CD8-positive, alpha-beta memory T cell (primary cell): ENCODE results near the gene RASGRP4. TPM values are rescaled to one million over a fixed set of nuclear protein-coding genes. Genes with fewer than 3 reads are reported as not detected.

ENCODE experiments used
- CTCF ChIA-PET: fragments of 350-600 bp; sonication (Branson Sonifier 250); formaldehyde crosslinking; loops from one replicate; lab custom pipeline; 2021; ENCODE audit warnings: antibody characterized with exemption; lab: Charles Lee
- POLR2A ChIA-PET: fragments of 350-600 bp; sonication (Branson Sonifier 250); formaldehyde crosslinking; loops from one replicate; lab custom pipeline; 2021; ENCODE audit warnings: antibody characterized with exemption; lab: Charles Lee
- DNase-seq, 5 donors: peaks; one replicate each; pipeline versions ENCODE4 v3.0.0 to v3.0.0-alpha.2; 2020 to 2022; ENCODE audit warnings: mixed read lengths in 1 of 5
- H3K27ac ChIP-seq: one replicate; pipeline ENCODE4 v1.7.0; 2013; ENCODE audit warnings: low read depth, mild to moderate bottlenecking, low read length, moderate library complexity
- H3K27me3 ChIP-seq: 2 replicates; pipeline ENCODE4 v1.7.0; 2013; ENCODE audit warnings: low read length, mild to moderate bottlenecking; ENCODE audit not compliant: insufficient read depth, poor library complexity, severe bottlenecking
- H3K36me3 ChIP-seq: 2 replicates; pipeline ENCODE4 v1.7.0; 2013; ENCODE audit warnings: mild to moderate bottlenecking, low read length, moderate library complexity; ENCODE audit not compliant: insufficient read depth
- H3K4me1 ChIP-seq: 2 replicates; pipeline ENCODE4 v1.7.0; 2013; ENCODE audit warnings: mild to moderate bottlenecking, low read length, moderate library complexity; ENCODE audit not compliant: insufficient read depth
- H3K4me3 ChIP-seq: 2 replicates; pipeline ENCODE4 v1.7.0; 2013; ENCODE audit warnings: mild to moderate bottlenecking, low read length
- H3K9me3 ChIP-seq: 2 replicates; pipeline ENCODE4 v1.7.0; 2013; ENCODE audit warnings: mild to moderate bottlenecking, low read length
- H3K27ac Mint-ChIP-seq, 8 donors: one replicate each; pipeline ENCODE4 v1.8.0; 2020 to 2021; ENCODE audit warnings: mixed read lengths in 8 of 8, mild to moderate bottlenecking in 6 of 8, inconsistent platforms in 3 of 8, moderate library complexity in 3 of 8
- H3K27me3 Mint-ChIP-seq, 2 donors: one replicate each; pipeline ENCODE4 v1.8.0; 2020 to 2021; ENCODE audit warnings: mixed read lengths in 2 of 2, mild to moderate bottlenecking in 1 of 2, moderate library complexity in 1 of 2
- H3K36me3 Mint-ChIP-seq, 3 donors: one replicate each; pipeline ENCODE4 v1.8.0; 2020 to 2021; ENCODE audit warnings: mixed read lengths in 3 of 3, inconsistent platforms in 1 of 3, mild to moderate bottlenecking in 1 of 3
- H3K4me1 Mint-ChIP-seq, 3 donors: one replicate each; pipeline ENCODE4 v1.8.0; 2020 to 2021; ENCODE audit warnings: mixed read lengths in 3 of 3, inconsistent platforms in 1 of 3, mild to moderate bottlenecking in 1 of 3
- H3K4me3 Mint-ChIP-seq, 7 donors: one replicate each; pipeline ENCODE4 v1.8.0; 2020 to 2021; ENCODE audit warnings: mixed read lengths in 7 of 7, mild to moderate bottlenecking in 6 of 7, moderate library complexity in 4 of 7, inconsistent platforms in 2 of 7
- H3K9me3 Mint-ChIP-seq, 5 donors: one replicate each; pipeline ENCODE4 v1.8.0; 2020 to 2022; ENCODE audit warnings: mixed read lengths in 5 of 5, mild to moderate bottlenecking in 3 of 5, moderate library complexity in 2 of 5, inconsistent platforms in 1 of 5
- polyA plus RNA-seq: library from polyadenylated mRNA; unstranded; fragments of 300-500 nt; fragmentation: Illumina TruSeq; gene quantifications from one replicate; pipeline ENCODE4 v1.2.3, GENCODE V29; 2021
- total RNA-seq, 2 experiments: library from RNA; stranded (reverse); gene quantifications; one replicate each; pipeline ENCODE4 v1.2.3, GENCODE V29; 2021

RASGRP4 gene
- total and polyA plus RNA-seq, 3 experiments from 2014 or later = 1.8 to 2.0 TPM; not detected in 1

- H3K36me3 Mint-ChIP-seq = peaks cover 12 to 35% (median 17%) of the 10 kb centered on the region in 3 donors
- Histone ChIP-seq H3K36me3 (peaks cover 16% of the 10 kb centered on the region), H3K9me3 (no peaks in the 10 kb centered on the region), H3K27ac (no peak overlapping the region), H3K27me3 (no peaks in the 10 kb centered on the region), H3K4me3 (no peak overlapping the region), H3K4me1 (peaks cover 24% of the 10 kb centered on the region)
- peaks cover 4 to 9% of the 10 kb centered on the region in 2 donors for H3K27me3 Mint-ChIP-seq
- H3K4me1 Mint-ChIP-seq = peaks cover 17 to 28% (median 19%) of the 10 kb centered on the region in 3 donors
- no peak for DNase-seq
- no peak overlapping the region for H3K4me3 Mint-ChIP-seq
- POLR2A ChIA-PET = no interaction called here
- no peaks in the 10 kb centered on the region for H3K9me3 Mint-ChIP-seq
- H3K27ac Mint-ChIP-seq = no peak overlapping the region
- CTCF ChIA-PET = interaction anchor here (3.8 kb wide), 1 partner anchor 12 kb away, joined by 15 read pairs; the partner anchor contains the start of gene PSMD8
These were observed 39.6 kb downstream of the RASGRP4 start for GRCh38 chr19:38386300-38386970.

GRCh38 chr19:38385804-38386257 is 40.2 kb downstream of the RASGRP4 start:
- Histone ChIP-seq H3K4me3 (no peak overlapping the region), H3K36me3 (peaks cover 22% of the 10 kb centered on the region), H3K27me3 (no peaks in the 10 kb centered on the region), H3K9me3 (no peaks in the 10 kb centered on the region), H3K27ac (no peak overlapping the region), H3K4me1 (peaks cover 24% of the 10 kb centered on the region)
- no peaks in the 10 kb centered on the region for H3K9me3 Mint-ChIP-seq
- H3K4me3 Mint-ChIP-seq = peak overlapping the region in 1 of 7 donors; percentile 40
- ChIA-PET POLR2A (interaction anchor here (0.5 kb wide), 1 partner anchor 143 kb away, joined by 6 read pairs; no protein-coding TSS in a partner anchor), CTCF (no interaction called here)
- H3K27me3 Mint-ChIP-seq = peaks cover 3 to 9% of the 10 kb centered on the region in 2 donors
- peaks cover 17 to 28% (median 19%) of the 10 kb centered on the region in 3 donors for H3K4me1 Mint-ChIP-seq
- no peak overlapping the region for H3K27ac Mint-ChIP-seq
- DNase-seq = no peak
- H3K36me3 Mint-ChIP-seq = peaks cover 13 to 41% (median 18%) of the 10 kb centered on the region in 3 donors

DNA sequence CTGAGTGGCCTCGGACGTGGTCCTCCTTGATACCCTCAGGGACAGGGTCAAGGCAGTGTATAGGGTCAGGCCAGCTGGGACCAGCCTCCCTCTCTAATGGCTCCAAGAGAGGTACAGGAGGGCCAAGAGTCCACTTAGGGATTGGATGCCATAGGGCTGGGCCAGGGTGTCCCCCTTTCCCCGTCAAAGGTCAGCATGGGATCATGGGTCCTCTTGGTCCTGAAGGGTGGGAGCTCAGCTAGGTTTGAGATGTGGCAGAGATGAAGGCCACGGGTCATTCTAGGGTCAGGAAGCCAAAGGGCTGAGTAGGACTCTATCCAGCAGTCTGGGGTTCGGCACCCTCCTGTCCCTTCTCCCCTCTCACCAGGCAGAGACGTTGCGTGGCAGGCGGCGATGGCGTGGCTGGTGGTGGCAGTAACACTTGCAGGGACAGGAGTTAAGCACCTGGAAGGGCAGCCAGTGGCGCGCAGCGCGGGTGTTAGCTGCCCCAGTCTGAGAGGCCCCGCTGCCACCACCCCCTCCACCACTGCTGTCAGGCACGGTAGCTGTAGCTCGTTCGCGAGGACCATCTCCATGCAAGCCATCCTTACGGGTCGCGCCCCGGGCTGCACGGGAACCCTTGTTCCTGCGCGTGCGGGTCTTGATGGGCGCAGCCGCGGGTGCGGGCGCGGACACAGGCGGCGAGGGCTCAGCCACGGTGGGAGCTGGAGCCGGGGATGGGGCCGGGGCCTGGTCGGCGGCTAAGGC is 40.8 kb downstream of the RASGRP4 start:
- Mint-ChIP-seq H3K4me3 (peak overlapping the region in 1 of 7 donors; percentile 12), H3K27me3 (peaks cover 2 to 9% of the 10 kb centered on the region in 2 donors), H3K4me1 (peaks cover 16 to 28% (median 17%) of the 10 kb centered on the region in 3 donors), H3K27ac (peak overlapping the region in 2 of 8 donors; percentile 1 to 30), H3K36me3 (peaks cover 13 to 47% (median 20%) of the 10 kb centered on the region in 3 donors), H3K9me3 (no peaks in the 10 kb centered on the region)
- H3K27ac ChIP-seq = no peak overlapping the region
- POLR2A ChIA-PET = interaction anchor here (0.5 kb wide), 1 partner anchor 142 kb away, joined by 6 read pairs; no protein-coding TSS in a partner anchor
- DNase-seq = no peak
- CTCF ChIA-PET = no interaction called here
- peaks cover 24% of the 10 kb centered on the region for H3K4me1 ChIP-seq
- H3K9me3 ChIP-seq = no peaks in the 10 kb centered on the region
- H3K4me3 ChIP-seq = no peak overlapping the region
- H3K27me3 ChIP-seq = no peaks in the 10 kb centered on the region
- H3K36me3 ChIP-seq = peaks cover 27% of the 10 kb centered on the region

DNA sequence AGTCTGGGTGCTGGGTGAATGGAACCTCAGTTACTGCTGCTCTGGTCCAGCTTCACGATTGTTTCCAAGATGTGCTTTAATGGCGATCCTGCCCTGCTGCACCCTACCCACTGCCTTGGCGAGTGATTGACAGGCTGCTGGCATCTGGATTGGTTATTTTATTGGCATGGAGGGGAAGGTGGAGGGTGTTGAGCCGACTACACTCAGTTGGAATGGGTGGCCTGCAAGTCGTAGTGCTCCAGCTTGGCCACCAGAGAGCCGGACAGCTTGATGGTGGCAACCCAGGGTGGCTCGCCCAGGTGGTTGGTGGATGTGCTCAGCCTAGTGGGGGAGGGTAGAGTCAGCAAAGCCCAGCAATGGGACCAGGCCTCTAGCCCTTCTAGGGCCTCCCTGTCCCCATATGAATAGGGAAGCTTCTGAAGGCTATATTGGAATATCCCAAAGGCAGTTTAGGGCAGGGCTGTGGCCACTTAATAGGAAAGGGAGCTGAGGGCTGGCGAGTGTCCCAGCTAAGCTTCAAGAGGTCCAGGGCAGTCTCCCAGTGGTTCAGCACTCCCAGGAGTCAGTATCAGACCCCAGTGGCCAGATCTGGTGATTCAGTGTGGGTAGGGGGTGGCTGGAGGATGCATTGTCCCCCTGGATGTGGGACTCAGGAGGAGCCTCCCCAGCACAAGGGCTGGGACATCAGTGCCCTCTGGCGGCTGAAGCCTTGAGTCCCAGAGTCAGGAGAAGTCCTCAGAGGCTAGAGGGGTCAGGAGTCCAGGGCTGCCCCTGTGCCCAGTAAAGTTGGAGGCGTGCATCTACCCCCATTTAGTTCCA is 41.6 kb downstream of the RASGRP4 start:
- Histone ChIP-seq H3K4me1 (peaks cover 24% of the 10 kb centered on the region), H3K9me3 (no peaks in the 10 kb centered on the region), H3K27me3 (no peaks in the 10 kb centered on the region), H3K4me3 (no peak overlapping the region), H3K27ac (no peak overlapping the region), H3K36me3 (peaks cover 33% of the 10 kb centered on the region)
- Mint-ChIP-seq H3K9me3 (no peaks in the 10 kb centered on the region), H3K4me3 (peak overlapping the region in 1 of 7 donors; percentile 61), H3K36me3 (peaks cover 16 to 55% (median 24%) of the 10 kb centered on the region in 3 donors), H3K27ac (peak overlapping the region in 1 of 8 donors; percentile 30), H3K27me3 (peaks cover 2 to 9% of the 10 kb centered on the region in 2 donors), H3K4me1 (peaks cover 14 to 25% (median 14%) of the 10 kb centered on the region in 3 donors)
- POLR2A ChIA-PET = interaction anchor here (0.8 kb wide), 1 partner anchor 10 kb away, joined by 3 read pairs; the partner anchor contains the start of gene PSMD8
- CTCF ChIA-PET = interaction anchor here (1.1 kb wide), 1 partner anchor 18 kb away, joined by 3 read pairs; the partner anchor contains the start of gene FAM98C
- no peak for DNase-seq

GRCh38 chr19:38383743-38384142 is 42.3 kb downstream of the RASGRP4 start:
- Histone ChIP-seq H3K27me3 (no peaks in the 10 kb centered on the region), H3K4me3 (no peak overlapping the region), H3K4me1 (peaks cover 17% of the 10 kb centered on the region), H3K9me3 (no peaks in the 10 kb centered on the region), H3K27ac (no peak overlapping the region), H3K36me3 (peaks cover 40% of the 10 kb centered on the region)
- no peaks in the 10 kb centered on the region for H3K9me3 Mint-ChIP-seq
- H3K27me3 Mint-ChIP-seq = peaks cover 2 to 9% of the 10 kb centered on the region in 2 donors
- peaks cover 17 to 61% (median 25%) of the 10 kb centered on the region in 3 donors for H3K36me3 Mint-ChIP-seq
- H3K4me1 Mint-ChIP-seq = peaks cover 12 to 22% (median 14%) of the 10 kb centered on the region in 3 donors
- H3K4me3 Mint-ChIP-seq = peak overlapping the region in 1 of 7 donors; percentile 58
- ChIA-PET POLR2A (interaction anchor here (0.8 kb wide), 1 partner anchor 9 kb away, joined by 3 read pairs; the partner anchor contains the start of gene PSMD8), CTCF (interaction anchor here (1.1 kb wide), 1 partner anchor 19 kb away, joined by 3 read pairs; the partner anchor contains the start of gene FAM98C)
- H3K27ac Mint-ChIP-seq = no peak overlapping the region
- no peak for DNase-seq

GRCh38 chr19:38383184-38383583 is 42.8 kb downstream of the RASGRP4 start:
- no peaks in the 10 kb centered on the region for H3K9me3 Mint-ChIP-seq
- no peaks in the 10 kb centered on the region for H3K9me3 ChIP-seq

DNA sequence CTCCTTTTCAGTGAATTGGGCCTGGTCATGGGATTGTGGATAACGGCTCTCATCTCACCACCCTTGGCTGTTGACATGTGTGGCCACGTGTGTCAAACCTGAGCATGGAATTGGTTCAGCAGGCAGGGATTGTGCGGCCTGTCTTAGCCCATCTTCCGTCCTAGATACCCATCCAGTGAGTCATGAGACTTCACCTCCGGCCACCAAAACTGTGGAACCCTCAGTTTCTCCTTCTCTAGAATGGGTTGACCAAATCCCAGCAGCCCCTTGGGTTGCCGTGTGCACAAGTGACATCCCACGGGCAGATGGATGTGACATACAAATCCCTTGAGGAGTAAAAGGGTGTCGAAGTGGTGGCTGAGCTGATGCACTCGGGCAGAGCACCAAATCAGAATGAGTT is 44.9 kb downstream of the RASGRP4 start:
- Mint-ChIP-seq H3K4me3 (no peak overlapping the region), H3K9me3 (no peaks in the 10 kb centered on the region), H3K27ac (no peak overlapping the region), H3K36me3 (peaks cover 17 to 69% (median 25%) of the 10 kb centered on the region in 3 donors), H3K4me1 (peaks cover 8 to 16% (median 11%) of the 10 kb centered on the region in 3 donors), H3K27me3 (no peaks in the 10 kb centered on the region)
- Histone ChIP-seq H3K4me1 (peaks cover 10% of the 10 kb centered on the region), H3K9me3 (no peaks in the 10 kb centered on the region), H3K36me3 (peaks cover 52% of the 10 kb centered on the region), H3K27ac (no peak overlapping the region), H3K4me3 (no peak overlapping the region), H3K27me3 (no peaks in the 10 kb centered on the region)
- DNase-seq = no peak
- ChIA-PET POLR2A (interaction anchor here (0.6 kb wide), 1 partner anchor 460 kb away, joined by 3 read pairs; no protein-coding TSS in a partner anchor), CTCF (interaction anchor here (0.7 to 1.6 kb wide), 2 partner anchors 22 to 45 kb away, joined by 3 to 4 read pairs; partner anchors contain the start of genes CATSPERG and FAM98C)

More at GRCh38 chr19:38383184-38383583, 42.8 kb downstream of the RASGRP4 start:
- Mint-ChIP-seq H3K4me1 (peaks cover 10 to 20% (median 12%) of the 10 kb centered on the region in 3 donors), H3K36me3 (peaks cover 17 to 61% (median 25%) of the 10 kb centered on the region in 3 donors), H3K27ac (no peak overlapping the region), H3K27me3 (peaks cover 2 to 8% of the 10 kb centered on the region in 2 donors), H3K4me3 (peak overlapping the region in 1 of 7 donors; percentile 58)
- Histone ChIP-seq H3K27ac (no peak overlapping the region), H3K4me3 (no peak overlapping the region), H3K27me3 (no peaks in the 10 kb centered on the region), H3K4me1 (peaks cover 15% of the 10 kb centered on the region), H3K36me3 (peaks cover 41% of the 10 kb centered on the region)
- CTCF ChIA-PET = no interaction called here
- POLR2A ChIA-PET = no interaction called here
- DNase-seq = no peak
